ENCODE data around the gene PLXNB2.

DNA sequence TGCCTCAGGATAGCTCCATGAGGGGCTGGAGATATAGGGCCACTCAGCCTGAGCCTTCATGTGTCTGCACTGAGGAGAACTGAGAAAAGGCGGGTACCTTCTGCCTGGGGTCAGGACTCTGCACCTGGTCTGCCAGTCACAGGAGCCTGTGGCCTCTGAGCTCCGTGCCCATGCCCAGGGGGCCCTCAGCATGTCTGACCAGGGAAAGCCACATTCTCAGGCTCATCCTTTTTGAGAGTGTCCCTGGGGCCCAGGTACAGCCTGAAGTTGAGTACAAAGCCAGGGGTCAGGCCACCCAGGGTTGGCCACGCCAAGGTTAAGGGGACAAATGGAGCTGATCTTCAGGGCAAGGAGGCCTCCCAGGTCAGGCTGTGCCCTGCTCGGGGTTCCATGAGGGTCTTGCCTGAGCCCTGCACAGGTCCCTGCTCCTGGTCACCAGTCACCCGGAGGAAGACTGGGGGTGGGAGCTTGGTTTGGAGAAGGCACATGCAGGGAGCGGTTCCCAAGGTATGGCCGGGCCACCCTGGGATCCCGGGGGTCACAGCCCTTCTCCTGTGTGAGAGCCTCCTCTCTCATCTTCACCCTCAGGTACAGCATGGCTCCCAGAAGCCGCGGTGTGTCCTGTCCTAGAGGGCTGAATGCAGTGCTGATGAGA, 13.4 kb upstream of the PLXNB2 start:
- TF ChIP-seq EZH2 (IDR thresholded peaks at IDR 0.05) (no peak), SIN3A (IDR thresholded peaks at IDR 0.05; ENCODE audit: low read depth) (no peak), SP1 (IDR thresholded peaks at IDR 0.05; ENCODE audit: low read depth) (no peak)
- TF ChIP-seq, protein P1, sequence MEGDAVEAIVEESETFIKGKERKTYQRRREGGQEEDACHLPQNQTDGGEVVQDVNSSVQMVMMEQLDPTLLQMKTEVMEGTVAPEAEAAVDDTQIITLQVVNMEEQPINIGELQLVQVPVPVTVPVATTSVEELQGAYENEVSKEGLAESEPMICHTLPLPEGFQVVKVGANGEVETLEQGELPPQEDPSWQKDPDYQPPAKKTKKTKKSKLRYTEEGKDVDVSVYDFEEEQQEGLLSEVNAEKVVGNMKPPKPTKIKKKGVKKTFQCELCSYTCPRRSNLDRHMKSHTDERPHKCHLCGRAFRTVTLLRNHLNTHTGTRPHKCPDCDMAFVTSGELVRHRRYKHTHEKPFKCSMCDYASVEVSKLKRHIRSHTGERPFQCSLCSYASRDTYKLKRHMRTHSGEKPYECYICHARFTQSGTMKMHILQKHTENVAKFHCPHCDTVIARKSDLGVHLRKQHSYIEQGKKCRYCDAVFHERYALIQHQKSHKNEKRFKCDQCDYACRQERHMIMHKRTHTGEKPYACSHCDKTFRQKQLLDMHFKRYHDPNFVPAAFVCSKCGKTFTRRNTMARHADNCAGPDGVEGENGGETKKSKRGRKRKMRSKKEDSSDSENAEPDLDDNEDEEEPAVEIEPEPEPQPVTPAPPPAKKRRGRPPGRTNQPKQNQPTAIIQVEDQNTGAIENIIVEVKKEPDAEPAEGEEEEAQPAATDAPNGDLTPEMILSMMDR (IDR thresholded peaks at IDR 0.05 in 2 of 3, conservative IDR thresholded peaks at IDR 0.05 in 1 of 3; ENCODE audit: borderline replicate concordance in 1 of 3, insufficient read depth in 1 of 3, low read depth in 2 of 3, low read length in 2 of 3), result no peak
